Measurements from ENCODE around the gene BAK1. TPM values are rescaled to one million over a fixed set of nuclear protein-coding genes. Genes with fewer than 3 reads are reported as not detected.
A peak's percentile ranks its signal among the peaks of the same experiment; 100 is the strongest.

BAK1 gene
- total and polyA plus RNA-seq, 2 of the 13 experiments (the other 11 are each of a cell fraction or from before 2014, with no cell fraction given): 15.0 to 23.8 TPM

DNA sequence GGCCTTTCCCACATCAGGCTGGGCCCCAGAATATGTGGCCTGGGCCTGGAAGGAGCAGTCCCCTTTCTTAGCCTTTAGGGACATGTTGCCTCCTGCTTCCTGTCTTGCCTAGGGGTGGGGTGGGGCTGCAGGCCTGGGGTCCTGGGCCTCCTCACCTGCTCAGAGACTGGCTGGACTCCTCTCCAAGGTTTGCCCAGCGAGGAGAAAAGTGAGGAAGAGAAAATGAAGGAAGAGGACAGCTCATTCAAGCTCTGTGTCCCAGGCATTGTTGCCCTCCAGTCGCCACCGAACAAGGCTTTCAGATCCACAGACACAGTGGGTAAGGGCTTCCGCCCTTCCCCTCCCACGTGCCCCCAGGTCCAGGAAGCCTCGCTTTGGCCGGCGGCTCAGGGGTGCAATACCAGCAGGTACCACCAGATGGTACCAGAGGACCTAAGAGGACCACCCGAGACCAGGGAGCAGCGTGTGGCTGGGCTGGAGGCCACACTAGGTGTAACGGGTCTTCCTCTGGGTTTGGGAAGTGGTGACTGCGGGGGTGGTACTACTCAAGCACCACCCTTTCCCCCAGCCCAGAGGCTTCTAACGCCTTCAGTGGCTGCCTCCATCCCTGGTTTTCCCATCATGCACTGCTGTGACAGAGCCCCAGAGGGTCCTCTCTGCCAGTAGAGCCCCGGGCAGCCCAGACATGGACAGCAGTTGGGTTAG lies 5.5 kb upstream of the BAK1 start (continued):
- TF ChIP-seq HMGXB3 (CRISPR knock-in tag; IDR thresholded peaks at IDR 0.05; ENCODE audit: borderline replicate concordance): peak; percentile 71; the same call in 1 of the 2 replicates
- no peak for TF ChIP-seq PAX8 (CRISPR knock-in tag; IDR thresholded peaks at IDR 0.05; ENCODE audit: borderline replicate concordance)
- no peak for TF ChIP-seq ZNF484 (CRISPR knock-in tag; IDR thresholded peaks at IDR 0.05; ENCODE audit: borderline replicate concordance, low read depth)
- no peak for TF ChIP-seq ZFY (CRISPR knock-in tag; IDR thresholded peaks at IDR 0.05)
- TF ChIP-seq ZNF574 (CRISPR knock-in tag; IDR thresholded peaks at IDR 0.05): no peak
- TF ChIP-seq SMYD3 (CRISPR knock-in tag; IDR thresholded peaks at IDR 0.05): no peak
- no peak for TF ChIP-seq MXD1 (CRISPR knock-in tag; IDR thresholded peaks at IDR 0.05)
- no peak for TF ChIP-seq DNMT1 (CRISPR knock-in tag; IDR thresholded peaks at IDR 0.05)
- peak; percentile 76; the same call in 1 of the 2 replicates for TF ChIP-seq DZIP1 (CRISPR knock-in tag; IDR thresholded peaks at IDR 0.05)
- no peak for TF ChIP-seq NFIB (CRISPR knock-in tag; IDR thresholded peaks at IDR 0.05; ENCODE audit: borderline replicate concordance)
- no peak; the same call in 1 of the 2 replicates for TF ChIP-seq ZNF263 (CRISPR knock-in tag; IDR thresholded peaks at IDR 0.05)
- no peak for TF ChIP-seq ZFP37 (CRISPR knock-in tag; IDR thresholded peaks at IDR 0.05; ENCODE audit: borderline replicate concordance)
- no peak for TF ChIP-seq ZNF737 (CRISPR knock-in tag; IDR thresholded peaks at IDR 0.05; ENCODE audit: borderline replicate concordance)
- TF ChIP-seq ZSCAN29 (CRISPR knock-in tag; conservative IDR thresholded peaks at IDR 0.05): no peak
- TF ChIP-seq ZNF597 (CRISPR knock-in tag; IDR thresholded peaks at IDR 0.05): no peak

Data from HepG2 (cell line).